ENCODE measurements around the gene PDGFC. TPM values are rescaled to one million over a fixed set of nuclear protein-coding genes. Genes with fewer than 3 reads are reported as not detected.

The PDGFC gene
- total RNA-seq, 1 donor: 184 TPM

DNA sequence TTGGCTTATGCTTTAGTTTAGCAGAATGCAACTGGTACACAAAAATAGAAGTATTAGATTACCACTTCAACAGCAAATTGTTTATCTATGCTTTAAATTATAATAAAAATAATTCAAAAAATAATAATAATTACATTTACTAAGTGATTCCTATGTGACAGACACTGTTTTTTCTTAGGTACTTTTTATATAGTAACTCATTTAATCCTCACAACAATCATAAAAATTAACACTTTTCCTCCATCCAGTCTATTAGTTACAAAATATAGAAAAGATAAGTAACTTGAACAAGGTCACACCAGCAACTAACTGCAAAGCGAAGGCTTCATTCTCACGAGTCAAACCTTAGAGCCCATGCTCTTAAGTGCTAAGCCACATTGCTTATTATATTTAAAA is 155.2 kb downstream of the PDGFC start:
- H3K4me3 ChIP-seq (ENCODE audit: low read depth, low read length): no peak overlapping the region
- TF ChIP-seq, protein P1, sequence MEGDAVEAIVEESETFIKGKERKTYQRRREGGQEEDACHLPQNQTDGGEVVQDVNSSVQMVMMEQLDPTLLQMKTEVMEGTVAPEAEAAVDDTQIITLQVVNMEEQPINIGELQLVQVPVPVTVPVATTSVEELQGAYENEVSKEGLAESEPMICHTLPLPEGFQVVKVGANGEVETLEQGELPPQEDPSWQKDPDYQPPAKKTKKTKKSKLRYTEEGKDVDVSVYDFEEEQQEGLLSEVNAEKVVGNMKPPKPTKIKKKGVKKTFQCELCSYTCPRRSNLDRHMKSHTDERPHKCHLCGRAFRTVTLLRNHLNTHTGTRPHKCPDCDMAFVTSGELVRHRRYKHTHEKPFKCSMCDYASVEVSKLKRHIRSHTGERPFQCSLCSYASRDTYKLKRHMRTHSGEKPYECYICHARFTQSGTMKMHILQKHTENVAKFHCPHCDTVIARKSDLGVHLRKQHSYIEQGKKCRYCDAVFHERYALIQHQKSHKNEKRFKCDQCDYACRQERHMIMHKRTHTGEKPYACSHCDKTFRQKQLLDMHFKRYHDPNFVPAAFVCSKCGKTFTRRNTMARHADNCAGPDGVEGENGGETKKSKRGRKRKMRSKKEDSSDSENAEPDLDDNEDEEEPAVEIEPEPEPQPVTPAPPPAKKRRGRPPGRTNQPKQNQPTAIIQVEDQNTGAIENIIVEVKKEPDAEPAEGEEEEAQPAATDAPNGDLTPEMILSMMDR (IDR thresholded peaks at IDR 0.05; ENCODE audit: insufficient read depth, low read depth, low read length): no peak
- DNase-seq (ENCODE audit: low read depth): no peak

DNA sequence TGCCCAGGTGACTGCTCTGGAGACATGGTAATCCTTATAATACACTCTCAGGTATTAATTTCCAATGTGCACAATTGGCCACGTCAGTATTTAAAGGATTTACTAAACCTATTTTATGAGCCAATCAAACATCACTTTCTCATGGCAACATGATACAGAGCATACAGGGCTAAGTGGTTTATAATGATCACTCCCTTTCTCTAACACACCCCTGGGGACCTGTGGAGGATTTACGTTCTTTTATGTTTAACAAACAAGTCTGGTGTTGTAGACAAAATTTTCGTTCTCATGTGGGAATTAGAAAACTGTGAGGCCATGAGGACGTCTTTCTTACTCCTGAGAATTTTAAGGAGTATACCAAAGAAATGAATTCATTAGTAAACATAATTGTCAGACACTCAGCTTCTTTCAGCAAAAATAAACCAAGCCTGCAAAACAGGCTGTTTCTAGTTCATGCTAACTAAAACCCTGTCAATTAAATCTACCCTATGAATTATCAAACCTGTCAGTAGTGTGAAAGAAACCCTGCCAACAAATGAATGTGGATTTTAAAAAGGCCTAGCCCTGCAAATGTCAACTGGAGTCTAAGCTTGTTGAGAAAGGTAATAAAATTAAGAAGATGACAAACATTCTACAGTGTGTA is 155.8 kb downstream of the PDGFC start:
- H3K4me3 ChIP-seq (ENCODE audit: low read depth, low read length): no peak overlapping the region
- TF ChIP-seq, protein P1 (IDR thresholded peaks at IDR 0.05; ENCODE audit: insufficient read depth, low read depth, low read length): no peak
- DNase-seq (ENCODE audit: low read depth): peak; percentile 67

DNA sequence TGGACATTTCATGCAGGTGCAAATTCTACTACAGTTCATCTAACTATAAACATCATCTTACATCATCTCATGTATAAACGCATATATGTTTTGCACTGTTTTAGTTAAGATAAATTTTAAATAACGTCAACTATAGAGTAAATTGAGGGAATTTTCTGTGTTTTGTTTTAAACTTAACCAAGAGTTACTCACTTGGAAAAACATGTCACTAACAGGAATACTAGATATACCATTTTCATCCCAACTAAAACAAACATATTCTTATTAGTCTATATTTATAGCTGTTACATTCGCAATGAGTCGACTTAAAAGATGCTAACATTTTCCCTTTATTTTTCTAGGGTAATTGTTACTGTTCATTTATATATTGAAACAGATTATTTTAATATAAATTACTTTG is 159.6 kb downstream of the PDGFC start:
- TF ChIP-seq, protein P1 (IDR thresholded peaks at IDR 0.05; ENCODE audit: insufficient read depth, low read depth, low read length): no peak

DNA sequence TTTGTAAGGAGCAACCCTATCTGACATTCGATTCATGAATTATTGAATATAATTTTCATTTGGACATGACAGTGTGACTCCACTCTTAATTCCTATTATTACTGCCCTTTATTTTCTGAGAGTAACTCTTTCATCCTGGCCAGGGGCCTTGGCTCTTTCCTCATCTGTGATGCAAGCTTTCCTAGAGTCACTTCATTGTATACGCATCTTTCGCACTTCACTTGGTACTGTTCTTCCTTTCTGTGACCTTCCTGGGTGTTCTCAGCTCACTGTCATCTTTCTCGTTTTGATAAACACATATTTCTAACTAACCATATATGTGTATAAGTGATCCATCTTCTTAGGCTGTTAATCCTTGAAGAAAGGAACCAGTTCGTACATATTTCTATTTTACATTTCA is 160.3 kb downstream of the PDGFC start:
- TF ChIP-seq, protein P1 (IDR thresholded peaks at IDR 0.05; ENCODE audit: insufficient read depth, low read depth, low read length): no peak
- no peak overlapping the region for H3K4me3 ChIP-seq (ENCODE audit: low read depth, low read length)
- DNase-seq (ENCODE audit: low read depth): no peak

More for the DNA sequence above, 159.6 kb downstream of the PDGFC start:
- H3K4me3 ChIP-seq (ENCODE audit: low read depth, low read length): no peak overlapping the region
- no peak for DNase-seq (ENCODE audit: low read depth)

DNA sequence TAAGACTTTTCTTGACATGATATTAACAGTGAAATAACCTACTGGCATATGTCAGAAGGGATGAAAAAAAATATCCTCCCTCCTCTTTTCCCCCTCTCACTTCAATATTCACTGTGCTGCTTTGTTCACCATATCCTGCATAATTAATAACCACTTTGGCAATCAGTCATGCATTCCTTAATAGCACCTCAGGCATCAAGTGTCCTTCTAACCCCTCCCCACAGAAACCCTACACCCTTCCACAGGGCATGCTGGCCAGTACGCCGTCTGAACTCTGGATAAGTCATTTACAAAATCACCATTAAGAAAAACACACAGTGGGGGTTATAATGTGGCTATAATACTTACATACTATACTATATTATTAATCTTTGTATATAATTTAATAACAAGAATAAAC is 165.9 kb downstream of the PDGFC start:
- DNase-seq (ENCODE audit: low read depth): no peak
- TF ChIP-seq, protein P1 (IDR thresholded peaks at IDR 0.05; ENCODE audit: insufficient read depth, low read depth, low read length): no peak
- no peak overlapping the region for H3K4me3 ChIP-seq (ENCODE audit: low read depth, low read length)

DNA sequence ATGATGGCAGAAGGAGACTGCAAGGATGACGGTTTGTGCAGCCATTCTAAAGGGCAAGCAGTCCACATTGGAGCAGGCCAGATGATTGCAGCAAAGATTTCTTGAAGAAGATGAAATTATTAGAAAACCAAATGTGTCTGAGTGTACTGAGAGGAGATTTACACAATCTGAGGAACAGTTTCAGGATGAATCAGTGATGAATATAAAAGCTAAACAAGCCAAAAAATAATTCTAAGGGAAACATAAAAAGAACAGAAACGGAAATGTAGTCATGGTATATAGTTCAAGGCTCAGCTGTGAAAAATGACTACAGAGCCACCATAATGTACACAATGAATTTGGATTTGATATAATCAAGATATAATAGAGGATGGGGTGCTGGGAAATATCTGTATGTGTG is 168.5 kb downstream of the PDGFC start:
- DNase-seq (ENCODE audit: low read depth): no peak
- TF ChIP-seq, protein P1 (IDR thresholded peaks at IDR 0.05; ENCODE audit: insufficient read depth, low read depth, low read length): no peak
- no peak overlapping the region for H3K4me3 ChIP-seq (ENCODE audit: low read depth, low read length)

DNA sequence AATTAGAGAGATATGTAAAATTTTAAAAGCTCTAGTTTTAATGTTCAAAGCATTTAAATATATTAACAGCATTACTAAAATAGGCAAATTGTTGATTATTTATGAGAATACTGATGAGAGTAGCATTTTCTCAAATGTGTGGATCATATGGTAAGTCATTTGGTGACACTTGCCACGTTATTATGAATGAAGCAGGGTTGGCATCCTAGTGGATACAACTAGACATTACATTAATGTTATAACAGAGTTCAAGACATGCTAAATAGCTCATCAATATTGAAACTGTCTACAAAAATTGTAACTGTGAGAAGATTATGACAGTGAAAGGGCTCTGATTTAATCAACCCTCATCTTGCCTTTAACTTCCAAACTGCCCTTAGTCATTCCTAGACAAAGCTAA is 171.1 kb downstream of the PDGFC start:
- DNase-seq (ENCODE audit: low read depth): no peak
- TF ChIP-seq, protein P1 (IDR thresholded peaks at IDR 0.05; ENCODE audit: insufficient read depth, low read depth, low read length): peak; percentile 13
- H3K4me3 ChIP-seq (ENCODE audit: low read depth, low read length): no peak overlapping the region
